ENCODE results near the gene RNF213. TPM values are rescaled to one million over a fixed set of nuclear protein-coding genes. Genes with fewer than 3 reads are reported as not detected.
"Not testable (repeated sequence)": the region's sequence is repeated elsewhere in the genome, so short reads cannot be mapped to it uniquely, and the experiment has no call there.

The RNF213 gene
- total RNA-seq, 1 experiment from 2014 or later: 28.6 TPM

- no peak for DNase-seq (ENCODE audit: low read depth)
Measured at GRCh38 chr17:80223838-80224497, 36.7 kb upstream of the RNF213 start.

GRCh38 chr17:80224683-80225082, 36.0 kb upstream of the RNF213 start:
- no peak for DNase-seq (ENCODE audit: low read depth)

GRCh38 chr17:80225230-80225629, 35.4 kb upstream of the RNF213 start:
- no peak for DNase-seq (ENCODE audit: low read depth)

- no peak for DNase-seq (ENCODE audit: low read depth)
Measured at GRCh38 chr17:80227156-80227555, 33.5 kb upstream of the RNF213 start.

GRCh38 chr17:80227666-80228065, 33.0 kb upstream of the RNF213 start:
- DNase-seq (ENCODE audit: low read depth): no peak

DNA sequence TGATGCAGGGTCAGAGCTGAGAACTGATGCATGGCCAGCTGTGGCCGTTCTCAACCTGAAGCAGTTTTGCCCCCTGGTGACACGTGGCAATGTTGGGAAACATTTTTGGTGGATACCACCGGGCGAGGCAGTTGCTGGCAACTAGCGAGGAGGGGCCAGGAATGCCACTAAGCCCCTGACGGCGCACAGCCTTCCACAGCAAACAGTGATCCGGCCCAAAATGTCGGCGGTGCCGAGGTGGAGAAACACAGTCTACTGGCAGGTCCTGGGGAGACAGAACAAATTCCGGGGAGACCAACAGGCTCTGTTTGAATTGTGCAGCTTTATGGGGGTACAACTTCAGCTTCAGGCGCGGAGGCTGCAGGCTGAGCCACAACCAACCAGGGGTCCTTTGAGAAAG, 32.2 kb upstream of the RNF213 start:
- no peak for DNase-seq (ENCODE audit: low read depth)

GRCh38 chr17:80229011-80229410, 31.6 kb upstream of the RNF213 start:
- DNase-seq (ENCODE audit: low read depth): no peak

DNA sequence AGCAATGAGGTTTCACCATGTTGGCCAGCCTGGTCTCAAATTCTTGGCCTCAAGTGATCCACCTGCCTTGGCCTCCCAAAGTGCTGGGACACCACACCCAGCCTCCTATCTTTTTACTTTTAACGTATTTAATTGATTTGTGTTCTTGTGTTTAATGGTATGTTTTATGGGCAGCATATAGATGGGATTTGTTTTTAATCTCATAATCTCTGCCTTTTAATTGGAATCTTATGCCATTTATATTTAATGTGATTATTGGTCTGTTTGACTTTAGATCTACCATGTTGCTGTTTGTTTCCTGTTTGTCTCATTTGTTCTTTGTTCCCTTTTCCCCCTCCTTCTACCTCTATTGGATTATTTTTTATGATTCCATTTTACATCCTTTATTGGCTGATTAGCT, 28.2 kb upstream of the RNF213 start:
- no peak for DNase-seq (ENCODE audit: low read depth)

DNA sequence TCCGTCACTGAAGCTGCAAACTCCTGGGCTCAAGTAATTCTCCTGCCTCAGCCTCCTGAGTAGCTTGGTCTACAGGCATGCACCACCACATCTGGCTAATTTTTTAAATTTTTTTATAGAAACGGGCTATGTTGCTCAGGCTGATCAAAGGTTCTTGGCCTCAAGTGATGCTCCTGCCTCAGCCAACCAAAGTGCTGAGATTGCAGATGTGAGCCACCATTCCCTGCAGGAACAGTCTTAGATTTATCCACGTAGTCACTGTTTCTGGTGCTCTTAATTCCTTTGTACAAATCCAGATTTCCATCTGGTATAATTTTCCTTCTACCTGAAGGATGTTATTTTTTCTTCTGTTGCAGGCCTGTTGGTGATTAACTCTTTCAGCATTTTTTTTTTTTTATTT, 27.4 kb upstream of the RNF213 start:
- no peak for DNase-seq (ENCODE audit: low read depth)

DNA sequence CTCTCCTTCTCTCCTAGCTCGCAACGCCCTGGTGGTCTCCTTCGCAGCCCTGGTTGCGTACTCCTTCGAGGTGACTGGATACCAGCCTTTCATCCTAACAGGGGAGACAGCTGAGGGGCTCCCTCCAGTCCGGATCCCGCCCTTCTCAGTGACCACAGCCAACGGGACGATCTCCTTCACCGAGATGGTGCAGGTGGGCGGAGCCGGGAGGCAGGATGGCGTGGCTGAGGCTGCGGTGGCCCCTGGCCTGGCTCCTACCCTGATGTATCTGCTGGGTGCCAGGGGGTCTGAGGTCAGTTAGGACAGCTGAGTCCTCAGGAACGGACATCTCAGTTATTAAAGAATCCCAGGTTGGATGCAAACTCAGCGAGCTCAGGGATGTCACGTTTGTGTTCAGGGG, 23.7 kb upstream of the RNF213 start:
- no peak for DNase-seq (ENCODE audit: low read depth)

DNA sequence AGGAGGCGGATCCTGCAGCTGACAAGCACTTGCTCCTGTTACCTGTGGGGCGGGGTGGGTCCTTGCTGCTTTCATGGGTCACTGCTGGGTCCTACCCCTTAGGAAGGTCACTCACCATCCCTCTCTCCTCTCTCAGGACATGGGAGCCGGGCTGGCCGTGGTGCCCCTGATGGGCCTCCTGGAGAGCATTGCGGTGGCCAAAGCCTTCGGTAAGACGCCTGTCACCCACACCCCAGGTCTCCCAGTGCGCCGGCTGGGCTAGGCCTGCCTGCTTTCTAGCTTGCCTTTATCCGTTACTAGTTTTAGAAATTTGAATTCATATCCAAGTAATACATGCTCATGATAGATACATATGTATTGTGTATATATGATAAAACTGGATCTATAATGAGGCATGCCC, 23.3 kb upstream of the RNF213 start:
- DNase-seq (ENCODE audit: low read depth): no peak

DNA sequence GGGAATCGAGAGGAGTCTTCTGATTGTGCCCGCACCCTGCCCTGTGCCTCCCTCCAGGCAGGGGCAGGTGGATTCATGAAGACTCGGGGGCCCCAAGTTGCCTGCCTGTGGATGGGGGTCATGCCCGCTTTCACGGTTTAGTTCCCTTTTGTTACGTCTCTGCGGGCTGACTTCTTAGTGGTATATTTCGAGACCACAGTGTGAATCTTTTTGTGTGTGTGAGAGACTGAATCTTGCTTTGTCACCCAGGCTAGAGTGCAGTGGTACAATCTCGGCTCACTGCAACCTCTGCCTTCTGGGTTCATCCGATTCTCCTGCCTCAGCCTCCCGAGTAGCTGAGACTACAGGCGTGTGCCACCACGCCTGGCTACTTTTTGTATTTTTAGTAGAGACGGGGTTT, 18.1 kb upstream of the RNF213 start:
- DNase-seq (ENCODE audit: low read depth): no peak

- DNase-seq (ENCODE audit: low read depth): no peak
Measured at GRCh38 chr17:80243526-80244433, 16.9 kb upstream of the RNF213 start.

DNA sequence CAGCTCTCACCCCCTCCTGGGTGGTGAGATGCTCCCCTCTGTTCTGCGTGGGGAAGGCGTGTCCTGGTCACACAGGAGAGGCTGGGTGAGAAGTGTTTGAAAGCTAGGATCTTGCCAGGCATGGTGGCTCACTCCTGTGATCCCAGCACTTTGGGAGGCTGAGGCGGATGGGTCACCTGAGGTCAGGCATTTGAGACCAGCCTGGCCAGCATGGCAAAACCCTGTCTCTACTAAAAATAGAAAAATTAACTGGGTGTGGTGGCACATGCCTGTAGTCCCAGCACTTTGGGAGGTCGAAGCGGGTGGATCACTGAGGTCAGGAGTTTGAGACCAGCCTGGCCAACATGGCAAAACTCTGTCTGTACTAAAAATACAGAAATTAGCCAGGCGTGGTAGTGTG, 16.2 kb upstream of the RNF213 start:
- DNase-seq (ENCODE audit: low read depth): not testable (repeated sequence)

- no peak for DNase-seq (ENCODE audit: low read depth)
Measured at GRCh38 chr17:80244871-80245509, 15.7 kb upstream of the RNF213 start.

- no peak for DNase-seq (ENCODE audit: low read depth)
Measured at GRCh38 chr17:80245566-80246265, 14.9 kb upstream of the RNF213 start.

- DNase-seq (ENCODE audit: low read depth): no peak
Measured at GRCh38 chr17:80246266-80246681, 14.4 kb upstream of the RNF213 start.

DNA sequence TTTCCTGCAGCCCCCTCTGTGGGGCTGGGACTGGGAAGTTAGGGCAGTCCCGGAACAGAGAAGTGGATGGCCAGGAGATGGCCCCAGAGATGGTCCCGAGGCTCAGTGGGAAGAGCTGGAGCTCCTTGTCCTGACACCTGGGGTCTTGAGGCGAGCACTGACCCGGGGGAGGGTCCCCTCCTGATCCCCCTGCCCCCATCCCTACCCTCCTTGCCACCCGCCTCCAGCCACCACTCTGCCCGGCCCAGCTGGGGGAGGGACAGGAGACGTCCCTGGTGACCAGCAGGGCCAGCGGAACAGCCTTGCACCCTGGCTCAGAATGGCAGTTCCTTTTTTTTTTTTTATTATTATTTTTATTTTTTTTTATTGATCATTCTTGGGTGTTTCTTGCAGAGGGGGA, 13.9 kb upstream of the RNF213 start:
- no peak for DNase-seq (ENCODE audit: low read depth)

- DNase-seq (ENCODE audit: low read depth): no peak
Measured at GRCh38 chr17:80247561-80247960, 13.1 kb upstream of the RNF213 start.

DNA sequence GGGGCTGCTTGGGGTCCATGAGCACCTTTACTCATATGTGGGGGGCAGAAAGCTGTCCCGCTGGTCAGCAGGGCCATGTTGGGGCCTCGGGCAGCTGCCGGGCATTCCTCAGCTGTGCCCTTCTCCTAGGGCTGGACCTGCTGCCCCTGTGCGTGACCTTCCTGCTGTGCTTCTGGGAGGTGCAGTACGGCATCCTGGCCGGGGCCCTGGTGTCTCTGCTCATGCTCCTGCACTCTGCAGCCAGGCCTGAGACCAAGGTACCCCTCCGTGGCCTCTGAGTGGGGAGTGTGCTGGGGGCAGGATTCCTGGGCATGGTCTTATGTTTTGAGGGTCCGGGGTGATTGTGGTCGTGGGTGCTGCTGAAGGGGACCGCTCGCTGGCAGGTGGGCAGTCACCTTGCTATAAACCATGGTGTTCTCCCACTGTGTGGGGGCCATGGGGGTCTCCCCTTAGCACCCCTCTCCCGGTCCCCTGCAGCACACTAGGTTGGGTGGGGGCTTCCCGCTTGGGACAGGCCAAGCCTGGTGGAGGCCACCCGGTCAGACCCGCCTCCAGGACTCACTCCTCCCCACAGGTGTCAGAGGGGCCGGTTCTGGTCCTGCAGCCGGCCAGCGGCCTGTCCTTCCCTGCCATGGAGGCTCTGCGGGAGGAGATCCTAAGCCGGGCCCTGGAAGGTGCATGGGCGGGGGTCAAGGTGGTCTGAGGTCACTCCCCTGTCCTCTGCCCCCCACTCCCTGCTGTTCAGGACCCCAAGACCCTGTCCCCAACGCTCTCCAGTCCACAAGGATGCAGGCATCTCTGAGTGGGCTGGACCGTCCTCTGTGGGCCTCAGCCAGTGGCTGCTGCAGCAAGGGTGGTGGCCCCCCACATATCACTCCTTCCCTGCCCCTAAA, 12.4 kb upstream of the RNF213 start:
- DNase-seq (ENCODE audit: low read depth): no peak

All from HT1080 (cell line).